ENCODE measurements around the gene ECEL1.

GRCh38 chr2:232438091-232438490 lies 49.5 kb downstream of the ECEL1 start:
- no peak for TF ChIP-seq CTCF (tag by site-specific recombination; IDR thresholded peaks at IDR 0.05)
- no peak for TF ChIP-seq ZNF292 (tag by site-specific recombination; IDR thresholded peaks at IDR 0.05; ENCODE audit: borderline replicate concordance, low read depth)
- no peak for TF ChIP-seq ZNF639 (tag by site-specific recombination; IDR thresholded peaks at IDR 0.05)
- TF ChIP-seq OSR2 (tag by site-specific recombination; IDR thresholded peaks at IDR 0.05): no peak
- TF ChIP-seq ZNF596 (tag by site-specific recombination; IDR thresholded peaks at IDR 0.05): no peak
- no peak for TF ChIP-seq ZNF600 (tag by site-specific recombination; IDR thresholded peaks at IDR 0.05)
- no peak for TF ChIP-seq ZNF76 (tag by site-specific recombination; IDR thresholded peaks at IDR 0.05; ENCODE audit: borderline replicate concordance, low read depth)
- no peak for TF ChIP-seq ZNF174 (tag by site-specific recombination; IDR thresholded peaks at IDR 0.05)
- TF ChIP-seq ZNF121 (tag by site-specific recombination; IDR thresholded peaks at IDR 0.05): no peak
- no peak for TF ChIP-seq ZNF830 (tag by site-specific recombination; IDR thresholded peaks at IDR 0.05; ENCODE audit: low read depth)
- TF ChIP-seq, protein P1, sequence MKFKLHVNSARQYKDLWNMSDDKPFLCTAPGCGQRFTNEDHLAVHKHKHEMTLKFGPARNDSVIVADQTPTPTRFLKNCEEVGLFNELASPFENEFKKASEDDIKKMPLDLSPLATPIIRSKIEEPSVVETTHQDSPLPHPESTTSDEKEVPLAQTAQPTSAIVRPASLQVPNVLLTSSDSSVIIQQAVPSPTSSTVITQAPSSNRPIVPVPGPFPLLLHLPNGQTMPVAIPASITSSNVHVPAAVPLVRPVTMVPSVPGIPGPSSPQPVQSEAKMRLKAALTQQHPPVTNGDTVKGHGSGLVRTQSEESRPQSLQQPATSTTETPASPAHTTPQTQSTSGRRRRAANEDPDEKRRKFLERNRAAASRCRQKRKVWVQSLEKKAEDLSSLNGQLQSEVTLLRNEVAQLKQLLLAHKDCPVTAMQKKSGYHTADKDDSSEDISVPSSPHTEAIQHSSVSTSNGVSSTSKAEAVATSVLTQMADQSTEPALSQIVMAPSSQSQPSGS (tag by site-specific recombination; IDR thresholded peaks at IDR 0.05; ENCODE audit: low read depth): no peak
- no peak for TF ChIP-seq REPIN1 (tag by site-specific recombination; IDR thresholded peaks at IDR 0.05; ENCODE audit: low read depth)
- TF ChIP-seq ZXDB (tag by site-specific recombination; IDR thresholded peaks at IDR 0.05): no peak

Measured in HEK293 (cell line).